Neuron (in vitro differentiated cells): ENCODE data around the gene NDUFB11.
A peak's percentile ranks its signal among the peaks of the same experiment; 100 is the strongest.

ENCODE experiments used
- H2AFZ ChIP-seq: one replicate; pipeline ENCODE4 v1.6.1; 2013; ENCODE audit warnings: low read depth, mild to moderate bottlenecking, inconsistent platforms, low read length, moderate library complexity
- H3K27me3 ChIP-seq: one replicate; pipeline ENCODE4 v1.6.1; 2013; ENCODE audit warnings: low read length; ENCODE audit not compliant: insufficient read depth
- H3K36me3 ChIP-seq: one replicate; pipeline ENCODE4 v1.6.1; 2013; ENCODE audit warnings: low read length; ENCODE audit not compliant: insufficient read depth
- H3K4me1 ChIP-seq: one replicate; pipeline ENCODE4 v1.6.1; 2013; ENCODE audit warnings: low read length; ENCODE audit not compliant: insufficient read depth
- H3K4me3 ChIP-seq: 2 replicates; pipeline ENCODE4 v1.5.1; 2013; ENCODE audit warnings: mild to moderate bottlenecking, low read length, moderate library complexity
- H3K9me3 ChIP-seq: one replicate; pipeline ENCODE4 v1.6.1; 2013; ENCODE audit warnings: low read length

Gene NDUFB11

DNA sequence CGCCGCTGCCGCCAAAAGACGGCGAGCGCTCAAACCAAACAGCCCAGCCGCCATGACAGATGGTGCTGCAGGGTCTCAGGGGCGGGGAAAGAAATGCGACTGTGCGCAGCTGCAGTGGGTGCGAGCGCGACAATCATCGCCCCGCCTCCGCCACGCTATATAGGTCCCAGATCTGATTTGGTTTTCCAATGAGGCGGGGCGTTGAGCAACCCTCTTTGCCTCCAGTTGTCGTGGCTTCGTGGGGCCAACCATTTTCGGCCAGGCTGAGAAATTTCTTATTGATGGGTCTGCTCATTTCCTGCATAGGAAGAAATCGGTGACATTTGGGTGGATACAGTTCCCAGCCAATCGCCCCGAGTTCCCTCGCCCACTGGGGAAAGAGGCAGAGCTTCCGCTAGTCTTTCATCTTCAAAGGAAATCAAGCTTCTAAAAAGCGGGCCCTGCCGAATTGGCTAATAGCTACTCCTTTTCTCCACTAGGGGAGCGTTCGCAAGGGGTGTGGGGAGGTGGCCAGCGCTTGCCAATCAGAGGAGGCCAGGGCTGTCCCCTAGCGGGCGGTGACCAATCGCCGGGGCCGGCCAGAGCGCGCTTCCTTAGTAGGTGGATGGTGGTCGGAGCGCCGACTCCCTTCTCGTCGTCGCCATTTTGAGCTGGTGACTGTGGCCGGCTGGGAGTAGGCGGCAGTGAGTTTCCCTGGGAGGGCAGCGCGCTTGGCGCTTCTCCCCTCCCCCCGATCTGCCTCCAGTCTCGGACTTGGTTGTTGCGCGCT lies at the start of gene NDUFB11, which contains the start of gene RBM10:
Gene NDUFB11, minus strand, starts transcription at position 77 of the 769 bp plus-strand sequence. Its CDS starts 23 bp downstream, at position 54.
Gene RBM10, plus strand, starts transcription at position 596 of the 769 bp plus-strand sequence. CDS start 2,261 bp downstream, outside the sequence.
- no peak within 1 kb of the TSS for H2AFZ ChIP-seq
- peak within 1 kb of the TSS; percentile 95 for H3K4me3 ChIP-seq
- peaks cover 20% of the 10 kb centered on the region for H3K4me1 ChIP-seq
- H3K9me3 ChIP-seq: peaks cover 6% of the 10 kb centered on the region
- peaks cover 5% of the 10 kb centered on the region for H3K27me3 ChIP-seq
- peaks cover 18% of the 10 kb centered on the region for H3K36me3 ChIP-seq

DNA sequence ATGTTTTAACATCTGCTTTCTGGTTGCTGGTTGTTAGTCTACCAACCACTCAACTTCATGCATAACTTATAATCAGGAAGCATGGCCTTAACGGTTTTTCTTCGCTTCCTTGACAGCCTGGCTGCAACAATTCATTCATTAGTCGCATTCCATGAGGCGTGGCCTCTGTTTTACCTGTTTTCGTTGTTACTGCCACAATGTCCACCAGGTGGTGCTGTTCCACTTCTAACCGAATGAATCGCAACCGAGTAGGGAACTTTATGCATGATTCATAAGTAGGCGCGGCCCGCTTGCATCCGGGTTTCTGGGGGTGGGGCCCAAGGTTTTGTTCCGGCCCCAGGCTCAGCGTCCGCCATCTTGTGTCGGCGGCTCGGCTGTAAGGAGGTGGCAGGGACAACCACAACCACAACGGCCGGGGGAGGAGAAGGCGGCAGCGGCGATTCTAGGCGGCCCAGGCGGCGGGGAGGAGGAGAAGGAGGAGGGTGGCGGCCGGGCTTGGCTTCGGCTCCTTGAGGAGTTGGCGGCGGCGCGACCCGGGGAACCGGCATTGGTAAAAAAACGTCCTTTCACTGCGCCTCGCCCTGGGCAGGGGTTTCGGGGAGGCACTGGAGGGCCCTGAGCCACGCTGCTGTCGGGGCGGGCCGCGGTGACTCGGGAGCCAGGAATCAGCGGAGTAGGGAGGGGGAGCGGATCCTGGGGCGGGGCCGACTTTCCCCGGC lies 49.1 kb upstream of the NDUFB11 start, which contains the start of gene UBA1:
Gene UBA1, plus strand, starts transcription at position 355 of the 719 bp plus-strand sequence. CDS start 4,974 bp downstream, outside the sequence.
- Histone ChIP-seq H3K4me1 (peaks cover 34% of the 10 kb centered on the region), H3K4me3 (peak within 1 kb of the TSS; percentile 80), H2AFZ (peak within 1 kb of the TSS; percentile 50), H3K27me3 (no peaks in the 10 kb centered on the region), H3K9me3 (no peaks in the 10 kb centered on the region), H3K36me3 (peaks cover 32% of the 10 kb centered on the region)

DNA sequence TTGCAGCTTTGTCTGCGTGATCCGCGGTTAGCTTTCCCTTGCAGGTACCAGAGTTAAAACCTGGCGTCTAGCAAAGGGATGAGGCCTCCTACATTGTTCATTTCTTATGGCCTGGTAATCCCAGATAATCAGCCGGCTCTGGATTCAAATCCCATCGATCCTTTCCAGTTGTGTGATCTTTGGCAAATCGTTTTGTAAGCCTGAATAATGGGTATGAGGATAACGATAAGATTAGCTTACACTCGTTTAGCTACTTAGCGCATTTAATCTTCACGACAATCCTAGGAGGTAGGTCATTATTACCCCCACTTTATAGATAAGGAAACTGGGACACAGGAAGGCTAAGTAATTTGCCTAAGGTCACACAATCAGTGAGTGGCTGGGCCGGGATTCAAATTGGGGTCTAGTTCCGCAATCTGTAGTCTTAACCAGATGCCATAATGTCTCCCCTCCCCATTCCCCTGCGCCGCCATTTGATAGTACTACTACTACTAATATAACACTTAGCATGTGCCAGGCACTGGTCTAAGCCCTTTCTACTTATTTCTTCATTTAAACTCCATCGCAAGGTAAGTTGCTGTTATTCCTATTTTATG lies 47.4 kb upstream of the NDUFB11 start:
- no peak overlapping the region for H2AFZ ChIP-seq
- H3K4me3 ChIP-seq: peak overlapping the region; percentile 50
- H3K4me1 ChIP-seq: peaks cover 27% of the 10 kb centered on the region
- no peaks in the 10 kb centered on the region for H3K27me3 ChIP-seq
- H3K36me3 ChIP-seq: peaks cover 18% of the 10 kb centered on the region
- no peaks in the 10 kb centered on the region for H3K9me3 ChIP-seq

DNA sequence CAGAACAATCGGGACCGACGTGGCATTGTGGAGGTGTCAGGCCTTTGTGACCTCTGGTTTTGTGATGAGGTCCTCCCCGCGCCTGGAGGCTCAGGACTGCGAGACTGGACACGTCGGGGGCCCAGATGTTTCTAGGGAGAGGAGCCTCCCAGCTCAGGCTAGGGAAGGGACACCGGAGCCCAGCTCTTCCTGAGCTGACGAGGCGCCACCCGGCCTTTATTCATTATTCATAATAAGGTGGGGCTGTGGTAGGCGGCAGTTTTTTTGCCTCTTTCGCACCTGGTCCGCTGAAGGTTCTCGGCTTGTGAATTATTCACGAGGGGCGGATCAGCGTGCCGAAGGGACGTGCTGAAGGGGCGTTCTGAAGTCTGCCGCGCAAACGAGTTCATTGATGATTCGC lies 46.8 kb upstream of the NDUFB11 start:
- no peak overlapping the region for H2AFZ ChIP-seq
- peaks cover 22% of the 10 kb centered on the region for H3K4me1 ChIP-seq
- peak overlapping the region; percentile 50 for H3K4me3 ChIP-seq
- H3K9me3 ChIP-seq: no peaks in the 10 kb centered on the region
- H3K27me3 ChIP-seq: no peaks in the 10 kb centered on the region
- H3K36me3 ChIP-seq: peaks cover 18% of the 10 kb centered on the region

DNA sequence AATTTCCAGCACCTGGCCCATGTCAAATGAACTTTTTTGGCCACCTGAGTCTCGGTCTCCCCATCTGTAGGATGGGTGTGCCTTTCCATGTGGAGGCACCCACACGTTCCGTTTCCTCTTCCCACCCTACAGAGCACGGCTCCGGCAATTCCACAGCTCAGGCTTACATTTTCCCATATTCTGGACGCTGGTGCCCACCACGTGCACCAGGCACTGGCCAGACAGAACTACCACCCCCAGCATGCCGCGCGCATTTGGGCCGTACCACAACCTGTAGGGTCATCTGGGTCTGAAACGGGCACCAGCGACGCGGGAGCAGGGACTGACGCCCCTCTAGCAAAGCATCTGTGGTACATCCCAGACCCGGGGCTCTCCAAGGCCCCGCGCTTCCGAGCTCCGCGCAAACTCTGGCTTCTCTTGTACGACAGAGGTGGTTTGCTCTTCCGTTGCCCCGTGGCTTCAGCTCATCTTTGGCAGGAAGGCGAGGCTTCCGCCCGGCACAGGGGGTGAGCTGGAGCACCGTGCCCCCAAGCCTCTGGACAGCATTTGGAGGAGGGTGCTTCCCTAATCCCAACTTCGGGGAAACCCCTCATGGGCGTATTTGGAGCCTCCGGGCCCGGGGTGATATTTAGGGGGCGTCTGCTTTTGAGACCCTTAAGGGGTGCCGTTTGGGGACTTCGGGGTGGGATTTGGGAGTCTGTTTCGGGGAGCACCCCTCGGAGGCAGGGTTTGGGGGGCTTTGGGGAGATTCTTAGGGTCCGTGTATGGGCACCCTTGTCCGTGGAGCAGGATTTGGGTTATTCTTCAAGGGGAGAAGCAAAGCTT lies 46.2 kb upstream of the NDUFB11 start:
- Histone ChIP-seq H3K4me1 (peaks cover 15% of the 10 kb centered on the region), H3K27me3 (no peaks in the 10 kb centered on the region), H3K36me3 (peaks cover 16% of the 10 kb centered on the region), H2AFZ (no peak overlapping the region), H3K9me3 (no peaks in the 10 kb centered on the region), H3K4me3 (peak overlapping the region; percentile 50)

DNA sequence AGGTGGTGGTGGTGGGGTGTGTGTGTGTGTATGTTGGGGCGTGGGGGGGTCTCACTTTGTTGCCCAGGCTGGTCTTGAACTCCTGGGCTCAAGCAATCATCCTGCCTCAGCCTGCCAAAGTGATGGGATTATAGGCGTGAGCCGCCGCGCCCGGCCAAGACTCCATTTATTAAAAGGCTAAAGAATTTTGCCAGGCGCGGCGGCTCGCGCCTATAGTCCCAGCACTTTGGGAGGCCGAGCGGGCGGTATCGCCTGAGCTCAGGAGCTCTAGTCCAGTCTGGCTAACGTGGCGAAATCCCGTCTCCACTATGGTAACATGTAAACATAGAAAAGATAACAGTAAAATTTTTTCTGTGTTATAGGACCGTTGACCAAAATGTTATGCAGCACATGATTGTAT lies 45.4 kb upstream of the NDUFB11 start:
- Histone ChIP-seq H3K27me3 (no peaks in the 10 kb centered on the region), H3K9me3 (no peaks in the 10 kb centered on the region), H2AFZ (no peak overlapping the region), H3K4me1 (peaks cover 10% of the 10 kb centered on the region), H3K4me3 (no peak overlapping the region), H3K36me3 (peaks cover 17% of the 10 kb centered on the region)

DNA sequence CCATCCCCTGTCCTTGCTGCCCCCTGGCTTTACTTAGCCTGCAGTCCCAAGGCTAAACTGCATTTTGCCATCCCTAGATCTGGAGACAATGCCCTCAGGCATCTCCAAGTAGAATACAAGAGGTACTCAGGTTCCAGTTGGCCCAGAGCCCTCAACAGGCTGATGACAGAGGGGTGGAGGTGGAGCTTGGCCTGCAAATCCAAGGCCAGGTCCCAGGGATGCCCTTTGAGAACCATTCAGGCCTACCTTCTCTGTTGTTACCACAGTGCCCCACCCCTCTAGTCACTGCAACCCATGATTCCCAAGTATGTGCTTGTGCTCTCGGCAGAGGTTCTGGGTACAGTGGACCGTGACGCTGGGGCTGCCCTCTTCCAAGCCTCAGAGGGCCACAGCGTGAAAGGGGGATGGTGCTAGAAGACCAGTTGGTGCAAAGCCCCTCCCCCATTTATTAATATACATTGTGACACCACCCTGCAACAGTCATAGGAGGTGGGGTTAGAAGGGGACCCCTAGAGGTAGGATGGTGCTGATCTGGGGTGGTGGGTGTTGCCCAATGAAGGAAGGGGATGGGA lies 42.7 kb upstream of the NDUFB11 start:
- Histone ChIP-seq H3K4me1 (peaks cover 2% of the 10 kb centered on the region), H3K27me3 (peaks cover 9% of the 10 kb centered on the region), H3K4me3 (no peak overlapping the region), H3K36me3 (peaks cover 27% of the 10 kb centered on the region), H2AFZ (no peak overlapping the region), H3K9me3 (no peaks in the 10 kb centered on the region)

DNA sequence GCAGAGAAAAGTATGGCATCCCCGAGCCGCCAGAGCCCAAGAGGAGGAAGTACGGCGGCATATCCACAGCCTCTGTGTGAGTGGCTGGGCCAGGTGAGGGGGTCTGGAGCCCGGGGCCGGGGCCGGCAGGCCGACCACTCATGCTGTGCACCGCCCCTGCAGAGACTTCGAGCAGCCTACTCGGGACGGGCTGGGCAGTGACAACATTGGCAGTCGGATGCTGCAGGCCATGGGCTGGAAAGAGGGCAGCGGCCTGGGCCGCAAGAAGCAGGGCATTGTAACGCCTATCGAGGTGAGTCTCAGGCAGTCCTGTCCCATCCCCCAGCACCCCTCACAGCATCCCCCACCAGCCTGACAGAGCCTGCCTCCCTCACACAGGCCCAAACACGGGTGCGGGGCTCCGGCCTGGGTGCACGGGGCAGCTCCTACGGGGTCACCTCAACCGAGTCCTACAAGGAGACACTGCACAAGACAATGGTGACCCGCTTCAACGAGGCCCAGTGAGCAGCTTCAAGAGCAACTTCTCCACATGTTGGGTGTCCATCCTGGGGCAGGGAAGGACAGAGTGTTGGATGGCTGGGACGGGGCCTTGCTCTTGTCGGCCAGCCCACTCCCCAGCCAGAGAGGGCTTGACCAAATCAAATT lies 41.7 kb upstream of the NDUFB11 start:
- H3K4me3 ChIP-seq: no peak overlapping the region
- peaks cover 12% of the 10 kb centered on the region for H3K27me3 ChIP-seq
- H3K9me3 ChIP-seq: no peaks in the 10 kb centered on the region
- H3K4me1 ChIP-seq: no peaks in the 10 kb centered on the region
- H3K36me3 ChIP-seq: peaks cover 28% of the 10 kb centered on the region
- no peak overlapping the region for H2AFZ ChIP-seq

DNA sequence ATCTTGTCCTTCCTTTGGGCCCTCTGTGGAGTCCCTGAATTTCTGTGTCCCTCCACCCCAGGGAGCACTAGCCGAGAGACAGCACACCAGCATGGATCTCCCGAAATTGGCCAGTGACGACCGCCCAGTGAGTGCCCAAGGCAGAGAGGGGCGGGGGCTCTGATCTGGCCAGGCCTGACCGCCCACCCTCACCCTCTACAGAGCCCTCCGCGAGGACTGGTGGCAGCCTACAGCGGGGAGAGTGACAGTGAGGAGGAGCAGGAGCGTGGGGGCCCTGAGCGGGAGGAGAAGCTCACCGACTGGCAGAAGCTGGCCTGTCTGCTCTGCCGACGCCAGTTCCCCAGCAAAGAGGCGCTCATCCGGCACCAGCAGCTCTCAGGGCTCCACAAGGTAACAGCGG lies 40.7 kb upstream of the NDUFB11 start:
- Histone ChIP-seq H3K4me1 (no peaks in the 10 kb centered on the region), H3K9me3 (no peaks in the 10 kb centered on the region), H3K4me3 (no peak overlapping the region), H3K36me3 (peaks cover 28% of the 10 kb centered on the region), H3K27me3 (peaks cover 12% of the 10 kb centered on the region), H2AFZ (no peak overlapping the region)

DNA sequence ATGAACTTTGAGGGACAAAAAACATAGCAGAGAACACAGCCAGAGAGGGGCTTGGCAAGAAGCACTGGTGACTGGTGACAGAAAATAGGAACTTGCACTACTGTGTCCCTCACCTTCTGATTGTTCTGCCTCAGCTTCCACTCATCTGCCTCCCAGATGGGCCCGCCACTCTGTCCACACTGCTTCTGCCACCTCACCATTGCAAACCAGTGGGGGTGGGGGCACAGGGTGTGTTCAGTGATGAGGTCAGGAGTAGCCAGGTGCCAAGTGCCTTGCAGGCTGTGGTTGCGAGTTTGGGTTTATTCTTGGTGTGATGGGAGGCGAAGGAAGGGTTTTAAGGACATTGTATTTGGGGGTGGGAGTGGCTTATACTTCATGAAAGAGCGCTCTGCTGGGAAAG lies 40.0 kb upstream of the NDUFB11 start:
- Histone ChIP-seq H3K9me3 (no peaks in the 10 kb centered on the region), H3K4me1 (no peaks in the 10 kb centered on the region), H3K4me3 (no peak overlapping the region), H3K36me3 (peaks cover 32% of the 10 kb centered on the region), H3K27me3 (peaks cover 13% of the 10 kb centered on the region), H2AFZ (no peak overlapping the region)

DNA sequence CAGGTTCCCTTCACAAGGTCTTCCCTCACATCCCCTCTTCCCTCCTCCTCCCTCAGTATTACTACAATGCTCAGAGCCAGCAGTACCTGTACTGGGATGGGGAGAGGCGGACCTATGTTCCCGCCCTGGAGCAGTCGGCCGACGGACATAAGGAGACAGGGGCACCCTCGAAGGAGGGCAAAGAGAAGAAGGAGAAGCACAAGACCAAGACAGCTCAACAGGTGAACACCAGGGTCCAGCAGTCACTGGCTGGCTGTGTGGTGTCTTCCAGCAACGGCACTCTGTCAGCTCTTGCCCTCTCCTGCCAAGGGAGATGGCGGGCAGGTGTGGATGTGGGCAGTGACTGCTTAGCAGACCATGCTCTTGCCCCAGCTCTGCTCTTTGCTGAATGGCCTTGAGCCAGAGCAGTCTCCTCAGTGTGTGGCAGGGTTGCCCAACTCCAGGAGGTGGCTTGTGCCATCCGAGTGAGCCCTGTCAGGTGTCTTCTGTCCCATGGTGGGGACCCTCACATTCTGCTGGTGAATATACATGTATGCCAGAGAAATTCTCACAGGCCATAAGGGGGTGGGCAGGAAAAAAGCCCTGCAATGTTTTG lies 37.7 kb upstream of the NDUFB11 start:
- Histone ChIP-seq H3K36me3 (peaks cover 50% of the 10 kb centered on the region), H3K4me3 (no peak overlapping the region), H3K4me1 (no peaks in the 10 kb centered on the region), H3K27me3 (peaks cover 26% of the 10 kb centered on the region), H2AFZ (no peak overlapping the region), H3K9me3 (no peaks in the 10 kb centered on the region)
